ENCODE results near the gene ADAMTS2.

Gene ADAMTS2

DNA sequence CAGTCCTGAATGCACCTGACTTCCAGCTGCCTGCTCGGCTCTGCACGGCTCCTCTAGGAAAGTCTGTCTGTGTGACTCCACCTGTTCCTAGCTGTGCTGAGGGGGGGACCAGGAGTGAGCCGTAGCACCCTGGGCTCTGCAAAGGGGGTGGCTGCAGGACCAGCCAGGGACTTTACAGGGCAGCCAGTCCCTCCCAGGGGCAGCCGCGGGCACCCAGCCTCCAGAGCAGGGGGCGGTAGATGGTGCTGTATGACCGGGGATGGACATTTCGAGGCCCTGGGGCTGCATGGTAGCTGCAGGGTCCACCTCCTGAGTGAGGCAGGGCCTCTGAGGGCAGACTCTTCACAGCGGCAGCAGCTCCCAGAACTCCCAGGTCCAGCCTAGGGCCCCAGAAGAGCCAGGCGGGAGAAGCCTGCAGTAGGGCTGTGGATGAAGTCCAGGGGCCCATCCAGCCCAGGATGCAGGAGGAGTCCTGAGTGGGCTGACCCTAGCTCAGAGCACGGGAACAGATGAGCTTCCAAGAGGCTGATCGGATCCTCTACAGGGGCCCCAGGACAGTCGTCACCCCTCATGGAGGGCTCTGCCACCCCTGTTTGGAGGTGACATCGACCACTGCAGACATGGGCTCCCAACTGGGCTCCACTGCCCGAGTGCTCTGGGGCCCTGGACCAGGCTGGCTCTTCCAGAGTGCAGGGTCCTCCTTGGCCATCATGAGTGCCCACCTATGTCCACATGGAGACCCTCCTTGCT lies 179.7 kb downstream of the ADAMTS2 start:
- ATAC-seq (ENCODE audit: insufficient read depth, low read depth) (no peak), DNase-seq (no peak)
- H2AFZ ChIP-seq (ENCODE audit: low read depth, low read length): no peak overlapping the region
- no peaks in the 10 kb centered on the region for H3K79me2 ChIP-seq (ENCODE audit: insufficient read depth, low read length)
- H3K27ac ChIP-seq (ENCODE audit: low read length): no peak overlapping the region
- H3K4me3 ChIP-seq (ENCODE audit: low read depth in 1 of 2, low read length in 2 of 2): no peak overlapping the region
- no peak for TF ChIP-seq CTCF (IDR thresholded peaks at IDR 0.05; ENCODE audit: borderline replicate concordance, extremely low read depth, low read length, poor library complexity, severe bottlenecking)
- TF ChIP-seq EZH2 (IDR thresholded peaks at IDR 0.05; ENCODE audit: borderline replicate concordance, low read depth, low read length, severe bottlenecking): no peak
- H3K4me2 ChIP-seq (ENCODE audit: insufficient read depth, low read length): no peak overlapping the region
- no peaks in the 10 kb centered on the region for H4K20me1 ChIP-seq (ENCODE audit: insufficient read depth, low read length)
- no peaks in the 10 kb centered on the region for H3K4me1 ChIP-seq (ENCODE audit: insufficient read depth, low read length)
- no peaks in the 10 kb centered on the region for H3K9me3 ChIP-seq (ENCODE audit: insufficient read depth, low read length, severe bottlenecking)
- no peak overlapping the region for H3K9ac ChIP-seq (ENCODE audit: low read depth, low read length)
- no peaks in the 10 kb centered on the region for H3K36me3 ChIP-seq (ENCODE audit: insufficient read depth, low read length)
- H3K27me3 ChIP-seq (ENCODE audit: insufficient read depth, low read length, poor library complexity): no peaks in the 10 kb centered on the region

GRCh38 chr5:179164331-179165311 lies 180.6 kb downstream of the ADAMTS2 start:
- ATAC-seq (ENCODE audit: insufficient read depth, low read depth): no peak
- H3K4me2 ChIP-seq (ENCODE audit: insufficient read depth, low read length): no peak overlapping the region
- H3K27ac ChIP-seq (ENCODE audit: low read length): no peak overlapping the region
- DNase-seq: no peak
- H3K4me3 ChIP-seq (ENCODE audit: low read depth in 1 of 2, low read length in 2 of 2): no peak overlapping the region
- no peak overlapping the region for H2AFZ ChIP-seq (ENCODE audit: low read depth, low read length)
- H3K27me3 ChIP-seq (ENCODE audit: insufficient read depth, low read length, poor library complexity): no peaks in the 10 kb centered on the region
- H3K9ac ChIP-seq (ENCODE audit: low read depth, low read length): no peak overlapping the region
- H3K36me3 ChIP-seq (ENCODE audit: insufficient read depth, low read length): no peaks in the 10 kb centered on the region
- no peaks in the 10 kb centered on the region for H3K79me2 ChIP-seq (ENCODE audit: insufficient read depth, low read length)
- no peaks in the 10 kb centered on the region for H4K20me1 ChIP-seq (ENCODE audit: insufficient read depth, low read length)
- no peak for TF ChIP-seq EZH2 (IDR thresholded peaks at IDR 0.05; ENCODE audit: borderline replicate concordance, low read depth, low read length, severe bottlenecking)
- TF ChIP-seq CTCF (IDR thresholded peaks at IDR 0.05; ENCODE audit: borderline replicate concordance, extremely low read depth, low read length, poor library complexity, severe bottlenecking): no peak
- no peaks in the 10 kb centered on the region for H3K9me3 ChIP-seq (ENCODE audit: insufficient read depth, low read length, severe bottlenecking)
- H3K4me1 ChIP-seq (ENCODE audit: insufficient read depth, low read length): no peaks in the 10 kb centered on the region

DNA sequence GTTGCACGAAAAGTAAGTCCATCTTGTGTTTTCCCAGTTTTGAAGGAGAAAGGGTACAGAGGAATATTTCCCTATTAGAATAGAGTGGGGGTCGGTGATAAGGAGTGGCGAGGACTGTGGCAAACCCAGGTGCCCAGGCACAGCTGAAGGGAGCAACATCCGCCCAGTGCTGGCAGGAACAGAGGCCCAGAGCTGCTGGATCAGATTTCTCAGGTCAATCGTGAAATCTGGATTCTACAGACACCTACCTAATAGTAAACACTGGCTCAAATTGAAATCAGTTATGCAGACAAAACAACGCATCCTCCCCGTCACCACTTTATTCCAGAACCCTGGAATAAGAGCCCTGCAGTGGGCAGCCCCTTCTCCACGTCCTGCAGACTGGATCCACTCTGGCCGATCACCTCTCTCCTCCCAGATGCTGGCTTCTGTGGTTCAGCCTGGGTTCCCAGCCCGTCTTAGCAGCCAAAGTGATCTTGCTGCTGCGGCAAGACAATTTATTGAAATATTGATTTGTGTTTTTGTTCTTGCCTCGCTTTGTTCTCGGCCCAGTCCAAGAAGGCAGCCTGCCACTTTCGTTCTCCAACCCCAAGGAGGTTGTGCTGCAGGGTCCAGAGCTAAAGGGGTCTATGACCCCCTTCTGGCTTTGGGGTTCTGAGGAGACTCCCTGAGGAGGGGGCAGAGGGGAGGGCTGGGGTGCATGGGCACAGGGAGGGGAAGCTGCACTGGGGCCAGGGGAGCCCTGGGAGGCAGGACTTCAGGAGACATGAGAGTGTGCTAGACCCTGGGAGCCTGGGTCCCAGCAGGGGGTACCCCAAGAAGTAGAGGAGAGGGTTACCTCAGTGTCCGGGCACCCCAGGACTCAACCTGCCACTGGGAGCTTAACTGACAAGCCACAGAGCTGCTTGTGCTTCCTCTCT lies 181.8 kb downstream of the ADAMTS2 start:
- H2AFZ ChIP-seq (ENCODE audit: low read depth, low read length): no peak overlapping the region
- TF ChIP-seq CTCF (IDR thresholded peaks at IDR 0.05; ENCODE audit: borderline replicate concordance, extremely low read depth, low read length, poor library complexity, severe bottlenecking) (no peak), EZH2 (IDR thresholded peaks at IDR 0.05; ENCODE audit: borderline replicate concordance, low read depth, low read length, severe bottlenecking) (no peak)
- H3K9me3 ChIP-seq (ENCODE audit: insufficient read depth, low read length, severe bottlenecking): no peaks in the 10 kb centered on the region
- no peak overlapping the region for H3K4me2 ChIP-seq (ENCODE audit: insufficient read depth, low read length)
- no peaks in the 10 kb centered on the region for H3K36me3 ChIP-seq (ENCODE audit: insufficient read depth, low read length)
- no peak overlapping the region for H3K27ac ChIP-seq (ENCODE audit: low read length)
- no peak overlapping the region for H3K4me3 ChIP-seq (ENCODE audit: low read depth in 1 of 2, low read length in 2 of 2)
- no peak for DNase-seq
- no peak for ATAC-seq (ENCODE audit: insufficient read depth, low read depth)
- H3K79me2 ChIP-seq (ENCODE audit: insufficient read depth, low read length): no peaks in the 10 kb centered on the region
- no peak overlapping the region for H3K9ac ChIP-seq (ENCODE audit: low read depth, low read length)
- H4K20me1 ChIP-seq (ENCODE audit: insufficient read depth, low read length): no peaks in the 10 kb centered on the region
- H3K27me3 ChIP-seq (ENCODE audit: insufficient read depth, low read length, poor library complexity): no peaks in the 10 kb centered on the region
- H3K4me1 ChIP-seq (ENCODE audit: insufficient read depth, low read length): no peaks in the 10 kb centered on the region

Measured in DND-41 (cell line).